ENCODE data around the gene PPP2R5E.

- no peak for TF ChIP-seq CTCF (IDR thresholded peaks at IDR 0.05)
- no peak for TF ChIP-seq POLR2A (IDR thresholded peaks at IDR 0.05)
Measured at GRCh38 chr14:63454863-63455622, 88.1 kb downstream of the PPP2R5E start.
